Effector memory CD8-positive, alpha-beta T cell (primary cell): ENCODE results near the gene ZNF273.

Source experiments
- ATAC-seq: fragments of 150-1000 bp; cut with Tn5 transposase; replicated peaks from 2 replicates; pipeline ENCODE4 v1.10.0; 2021; ENCODE audit warnings: mild to moderate bottlenecking, moderate library complexity
- DNase-seq, 3 experiments: peaks; one replicate each; pipeline ENCODE4 v3.0.0; 2021
- H3K27ac Mint-ChIP-seq, 2 donors: one replicate each; pipeline ENCODE4 v1.8.0; 2022; ENCODE audit warnings: mild to moderate bottlenecking in 2 of 2, mixed read lengths in 2 of 2, moderate library complexity in 2 of 2
- H3K27me3 Mint-ChIP-seq, 2 donors: one replicate each; pipeline ENCODE4 v1.8.0; 2022; ENCODE audit warnings: mixed read lengths in 2 of 2
- H3K36me3 Mint-ChIP-seq: one replicate; pipeline ENCODE4 v1.8.0; 2022; ENCODE audit warnings: mild to moderate bottlenecking, moderate library complexity, mixed read lengths; ENCODE audit not compliant: insufficient read depth
- H3K4me1 Mint-ChIP-seq, 2 donors: one replicate each; pipeline ENCODE4 v1.8.0; 2022; ENCODE audit warnings: low read depth in 2 of 2, mixed read lengths in 2 of 2
- H3K4me3 Mint-ChIP-seq, 2 donors: one replicate each; pipeline ENCODE4 v1.8.0; 2022; ENCODE audit warnings: mild to moderate bottlenecking in 2 of 2, mixed read lengths in 2 of 2, moderate library complexity in 2 of 2
- H3K9me3 Mint-ChIP-seq, 2 donors: one replicate each; pipeline ENCODE4 v1.8.0; 2022; ENCODE audit warnings: mixed read lengths in 2 of 2

ZNF273 gene

DNA sequence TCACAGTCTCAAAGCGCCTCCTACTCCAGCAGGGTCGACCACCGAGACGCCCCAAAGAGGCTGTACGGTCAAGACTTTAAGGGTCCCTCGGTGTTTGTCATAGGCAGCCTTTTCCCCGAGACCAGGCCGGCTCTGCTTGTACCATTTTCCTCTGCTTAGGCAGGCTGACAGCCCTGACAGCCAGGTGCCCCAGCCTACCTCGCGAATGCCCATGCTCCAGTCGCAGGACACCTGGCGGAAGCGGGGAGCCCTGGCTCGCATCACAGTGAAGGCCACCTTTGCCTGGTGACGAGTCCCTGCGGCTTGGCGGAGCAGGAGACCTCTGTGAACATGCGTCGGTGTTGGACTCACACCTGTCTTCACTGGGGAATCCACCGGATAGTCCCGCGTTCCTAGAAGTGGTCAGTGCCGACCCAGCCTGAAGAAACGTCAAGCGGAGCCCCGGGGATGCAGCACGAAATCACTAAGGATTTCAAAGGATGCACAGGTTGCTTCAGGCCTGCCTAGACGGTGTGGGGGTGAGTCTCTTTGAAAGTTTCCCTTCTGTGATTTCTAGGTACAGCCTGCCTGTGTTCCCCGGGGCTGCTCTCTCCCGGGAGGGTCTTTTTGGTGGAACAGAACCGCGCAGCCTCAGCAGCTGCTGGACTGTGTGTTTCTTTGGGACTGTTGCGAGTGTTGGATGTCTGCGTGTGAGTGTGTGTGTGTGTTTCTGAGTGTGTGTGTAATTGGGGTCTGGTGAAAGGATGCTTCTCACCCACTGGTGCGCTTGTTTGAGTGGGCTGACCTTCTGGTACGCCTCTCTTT is 30.5 kb upstream of the ZNF273 start:
- Mint-ChIP-seq H3K36me3 (peaks cover 3% of the 10 kb centered on the region), H3K27ac (no peak overlapping the region), H3K9me3 (peaks cover 0 to 6% of the 10 kb centered on the region in 2 donors), H3K27me3 (peaks cover 29 to 94% of the 10 kb centered on the region in 2 donors), H3K4me1 (peaks cover under 1 to 6% of the 10 kb centered on the region in 2 donors), H3K4me3 (no peak overlapping the region)
- DNase-seq (no peak), ATAC-seq (no peak)

DNA sequence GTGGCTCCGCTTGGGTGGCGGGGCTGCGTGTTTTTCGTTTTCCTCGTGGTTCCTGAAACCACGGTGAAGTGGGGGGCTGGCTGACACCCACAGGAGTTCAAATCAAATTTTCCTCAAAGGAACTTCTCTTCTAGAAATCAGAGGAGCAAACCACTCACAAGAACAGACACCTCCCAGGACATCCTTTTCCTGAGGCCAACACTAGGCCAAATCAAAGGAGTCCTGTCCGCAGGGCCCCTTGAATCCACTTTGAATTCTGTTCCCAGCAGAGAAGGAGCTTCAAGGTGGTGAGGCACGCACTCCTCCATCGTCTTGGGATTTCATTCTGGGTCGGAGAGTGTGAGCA is 29.9 kb upstream of the ZNF273 start:
- peaks cover 7% of the 10 kb centered on the region for H3K36me3 Mint-ChIP-seq
- no peak overlapping the region for H3K27ac Mint-ChIP-seq
- no peak overlapping the region for H3K4me3 Mint-ChIP-seq
- ATAC-seq (no peak), DNase-seq (no peak)
- H3K9me3 Mint-ChIP-seq, result peaks cover 0 to 6% of the 10 kb centered on the region in 2 donors
- peaks cover 35 to 93% of the 10 kb centered on the region in 2 donors for H3K27me3 Mint-ChIP-seq
- H3K4me1 Mint-ChIP-seq, result peaks cover 6 to 8% of the 10 kb centered on the region in 2 donors

DNA sequence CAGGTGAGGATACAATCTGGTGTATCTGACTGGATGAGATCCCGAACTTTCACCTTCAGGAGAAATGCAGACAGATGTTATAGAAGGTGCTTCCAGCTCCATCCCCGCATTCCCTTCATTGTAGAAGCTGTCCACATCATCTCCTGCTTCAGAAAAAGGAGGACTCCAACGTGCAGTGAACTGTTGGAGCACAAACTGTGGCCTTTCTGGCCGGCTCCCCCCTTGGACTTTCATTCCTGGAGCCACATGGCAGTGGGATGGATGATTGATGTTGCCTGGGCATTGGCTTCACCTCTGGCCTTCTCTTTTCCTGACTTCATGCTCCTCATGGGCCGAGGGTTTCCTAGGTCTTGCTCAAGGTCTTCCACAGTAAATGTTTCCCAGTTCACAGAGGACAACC is 29.6 kb upstream of the ZNF273 start:
- no peak overlapping the region for H3K27ac Mint-ChIP-seq
- peaks cover 6 to 8% of the 10 kb centered on the region in 2 donors for H3K4me1 Mint-ChIP-seq
- peaks cover 38 to 92% of the 10 kb centered on the region in 2 donors for H3K27me3 Mint-ChIP-seq
- H3K9me3 Mint-ChIP-seq, result peaks cover 0 to 6% of the 10 kb centered on the region in 2 donors
- H3K36me3 Mint-ChIP-seq, result peaks cover 7% of the 10 kb centered on the region
- DNase-seq (no peak), ATAC-seq (no peak)
- no peak overlapping the region for H3K4me3 Mint-ChIP-seq

DNA sequence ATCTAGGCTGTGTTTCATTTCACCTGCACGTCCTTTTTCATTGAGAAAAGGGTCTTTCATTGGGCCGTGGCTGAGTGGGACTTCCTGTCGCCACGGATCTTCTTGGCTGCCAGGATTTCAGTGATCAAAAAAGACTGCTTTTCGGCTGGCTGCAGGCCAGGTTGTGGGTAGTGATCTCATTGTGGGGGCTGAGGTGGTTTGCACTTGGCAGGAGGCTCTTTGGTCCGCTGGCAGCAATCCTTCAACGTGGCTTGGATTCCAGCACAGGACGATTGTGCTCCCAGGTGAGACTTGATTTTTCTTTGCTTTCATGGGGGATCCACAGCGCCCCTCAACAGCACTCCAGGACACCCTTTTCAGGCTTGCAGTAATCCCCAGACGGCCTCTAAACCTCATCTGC is 29.0 kb upstream of the ZNF273 start:
- ATAC-seq (no peak), DNase-seq (no peak)
- no peak overlapping the region for H3K27ac Mint-ChIP-seq
- H3K9me3 Mint-ChIP-seq, result peaks cover 0 to 6% of the 10 kb centered on the region in 2 donors
- peaks cover 6 to 11% of the 10 kb centered on the region in 2 donors for H3K4me1 Mint-ChIP-seq
- no peak overlapping the region for H3K4me3 Mint-ChIP-seq
- H3K36me3 Mint-ChIP-seq, result peaks cover 7% of the 10 kb centered on the region
- peaks cover 42 to 96% of the 10 kb centered on the region in 2 donors for H3K27me3 Mint-ChIP-seq

DNA sequence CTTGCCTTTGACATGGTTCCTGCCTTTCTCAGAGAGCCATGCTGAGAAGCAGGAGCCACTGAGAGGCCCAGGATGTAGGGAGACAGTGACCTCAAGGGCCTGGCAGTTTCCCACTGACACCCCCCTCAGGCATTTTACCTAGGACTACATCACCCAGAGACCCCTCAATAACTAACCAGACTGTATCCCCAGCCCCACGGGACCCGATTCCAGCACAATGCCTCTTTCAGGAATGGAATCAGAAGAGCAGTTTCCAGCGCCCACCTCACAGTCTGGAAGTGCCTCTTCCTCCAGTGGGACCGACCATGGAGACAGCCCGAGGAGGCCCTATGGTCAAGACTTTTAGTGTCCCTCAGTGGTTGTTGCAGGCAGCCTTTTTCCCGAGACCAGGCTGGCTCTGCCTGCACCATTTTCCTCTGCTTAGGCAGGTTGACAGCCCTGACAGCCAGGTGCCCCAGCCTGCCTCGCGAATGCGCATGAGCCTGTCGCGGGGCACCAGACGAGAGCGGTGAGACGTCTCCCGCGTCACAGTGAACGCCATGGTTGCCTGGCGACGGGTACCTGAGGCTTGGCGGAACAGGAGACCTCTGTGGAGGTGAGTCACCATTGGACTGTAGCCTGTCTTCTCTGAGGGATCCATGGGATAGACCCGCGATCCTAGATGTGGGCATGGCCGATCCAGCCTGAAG is 28.4 kb upstream of the ZNF273 start:
- no peak for ATAC-seq
- Mint-ChIP-seq H3K36me3 (peaks cover 7% of the 10 kb centered on the region), H3K27ac (no peak overlapping the region), H3K4me1 (peaks cover 6 to 11% of the 10 kb centered on the region in 2 donors), H3K9me3 (peaks cover 0 to 6% of the 10 kb centered on the region in 2 donors), H3K4me3 (no peak overlapping the region), H3K27me3 (peaks cover 42 to 97% of the 10 kb centered on the region in 2 donors)
- no peak for DNase-seq

DNA sequence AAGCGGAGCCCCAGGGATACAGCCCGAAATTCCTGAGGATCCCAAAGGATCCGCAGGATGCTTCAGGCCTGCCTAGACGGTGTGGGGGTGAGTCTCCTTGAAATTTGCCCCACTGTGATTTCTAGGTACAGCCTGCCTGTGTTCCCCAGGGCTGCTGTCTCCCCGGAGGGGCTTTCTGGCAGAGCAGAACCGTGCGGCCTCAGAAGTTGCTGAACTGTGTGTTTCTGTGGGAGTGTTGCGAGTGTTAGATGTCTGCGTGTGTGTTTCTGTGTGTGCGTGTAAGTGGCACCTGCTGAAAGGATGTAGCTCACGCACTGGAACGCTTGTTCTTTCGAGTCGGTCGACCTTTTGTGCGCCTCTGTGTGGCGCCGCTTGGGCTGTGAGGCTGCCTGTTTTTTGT is 27.8 kb upstream of the ZNF273 start:
- H3K9me3 Mint-ChIP-seq, result peaks cover 0 to 3% of the 10 kb centered on the region in 2 donors
- no peak overlapping the region for H3K27ac Mint-ChIP-seq
- no peak overlapping the region for H3K4me3 Mint-ChIP-seq
- H3K27me3 Mint-ChIP-seq, result peaks cover 40 to 97% of the 10 kb centered on the region in 2 donors
- DNase-seq (no peak), ATAC-seq (no peak)
- peaks cover 7% of the 10 kb centered on the region for H3K36me3 Mint-ChIP-seq
- peaks cover 6 to 11% of the 10 kb centered on the region in 2 donors for H3K4me1 Mint-ChIP-seq

DNA sequence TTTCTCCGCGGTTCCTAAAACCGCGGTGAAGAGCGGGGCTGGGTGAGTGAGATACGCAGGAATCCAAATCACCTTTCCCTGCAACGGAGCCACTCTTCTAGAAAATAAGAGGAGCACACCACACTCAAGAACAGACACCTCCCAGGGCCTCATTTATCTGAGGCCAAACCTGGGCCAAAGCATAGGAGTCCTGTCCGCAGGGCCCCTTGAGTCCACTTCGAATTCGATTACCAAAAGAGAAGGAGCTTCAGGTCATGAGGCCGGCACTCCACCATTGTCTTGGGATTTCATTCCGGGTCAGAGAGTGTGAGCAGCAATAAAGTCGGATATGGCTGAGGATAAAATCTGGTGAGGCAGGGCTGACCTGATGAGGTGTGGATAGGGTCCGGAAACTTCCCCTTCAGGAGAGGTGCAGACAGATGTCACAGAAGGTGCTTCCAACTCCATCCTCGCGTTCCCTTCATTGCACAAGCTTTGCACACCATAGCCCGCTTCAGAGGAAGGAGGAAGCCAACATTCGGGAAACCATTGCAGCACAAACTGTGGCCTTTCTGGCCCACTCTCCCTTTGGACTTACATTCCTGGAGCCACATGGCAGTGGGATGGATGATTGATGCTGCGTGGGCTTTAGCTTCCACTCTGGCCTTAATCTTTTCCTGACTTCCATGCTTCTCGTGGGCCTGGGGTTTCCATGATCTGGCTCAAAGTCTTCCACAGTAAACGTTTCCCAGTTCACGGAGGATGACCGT is 27.2 kb upstream of the ZNF273 start:
- ATAC-seq, result no peak
- Mint-ChIP-seq H3K27ac (no peak overlapping the region), H3K9me3 (no peaks in the 10 kb centered on the region), H3K4me1 (peaks cover 6 to 11% of the 10 kb centered on the region in 2 donors), H3K27me3 (peaks cover 35 to 97% of the 10 kb centered on the region in 2 donors), H3K36me3 (peaks cover 7% of the 10 kb centered on the region), H3K4me3 (no peak overlapping the region)
- no peak for DNase-seq

DNA sequence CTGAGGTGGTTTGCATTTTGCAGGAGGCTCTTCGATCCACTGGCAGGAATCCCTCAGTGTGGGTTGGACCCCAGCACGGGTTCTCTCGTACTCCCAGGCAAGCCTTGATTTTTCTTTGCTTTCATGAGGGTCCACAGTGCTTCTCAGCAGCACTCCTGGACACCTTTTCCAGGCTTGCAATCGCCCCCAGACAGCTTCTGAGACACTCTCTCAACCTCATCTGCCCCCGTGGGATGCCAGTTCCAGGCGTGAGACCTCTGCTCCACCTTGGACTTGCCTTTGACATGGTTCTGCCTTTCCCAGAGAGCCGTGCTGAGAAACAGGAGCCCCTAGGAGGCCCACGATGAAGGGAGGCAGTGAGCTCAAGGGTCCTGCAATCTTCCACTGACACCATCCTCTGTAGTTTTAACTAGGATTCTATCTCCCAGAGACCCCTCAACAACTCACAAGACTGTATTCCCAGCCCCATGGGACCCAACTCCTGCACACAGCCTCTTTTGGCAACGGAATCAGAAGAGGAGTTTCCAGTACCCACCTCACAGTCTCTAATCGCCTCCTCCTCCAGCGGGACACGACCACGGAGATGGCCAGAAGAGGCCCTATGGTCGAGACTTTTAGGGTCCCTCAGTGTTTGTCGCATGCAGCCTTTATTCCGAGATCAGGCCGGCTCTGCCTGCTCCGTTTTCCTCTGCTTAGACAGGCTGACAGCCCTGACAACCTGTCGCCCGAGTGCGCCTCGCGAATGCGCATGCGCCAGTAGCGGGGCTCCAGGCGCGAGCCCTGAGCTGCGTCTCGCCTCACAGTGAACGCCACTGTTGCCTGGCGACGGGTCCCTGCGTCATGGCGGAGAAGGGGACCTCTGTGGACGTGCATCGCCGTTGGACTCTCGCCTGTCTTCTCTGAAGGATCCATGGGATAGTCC is 26.0 kb upstream of the ZNF273 start:
- DNase-seq (peak; percentile 59 to 63 (median 61)), ATAC-seq (peak; percentile 92)
- Mint-ChIP-seq H3K4me1 (peaks cover 6 to 11% of the 10 kb centered on the region in 2 donors), H3K9me3 (no peaks in the 10 kb centered on the region), H3K27ac (peak overlapping the region; percentile 81 to 89), H3K4me3 (peak overlapping the region; percentile 74 to 80), H3K36me3 (peaks cover 7% of the 10 kb centered on the region), H3K27me3 (peaks cover 33 to 97% of the 10 kb centered on the region in 2 donors)

DNA sequence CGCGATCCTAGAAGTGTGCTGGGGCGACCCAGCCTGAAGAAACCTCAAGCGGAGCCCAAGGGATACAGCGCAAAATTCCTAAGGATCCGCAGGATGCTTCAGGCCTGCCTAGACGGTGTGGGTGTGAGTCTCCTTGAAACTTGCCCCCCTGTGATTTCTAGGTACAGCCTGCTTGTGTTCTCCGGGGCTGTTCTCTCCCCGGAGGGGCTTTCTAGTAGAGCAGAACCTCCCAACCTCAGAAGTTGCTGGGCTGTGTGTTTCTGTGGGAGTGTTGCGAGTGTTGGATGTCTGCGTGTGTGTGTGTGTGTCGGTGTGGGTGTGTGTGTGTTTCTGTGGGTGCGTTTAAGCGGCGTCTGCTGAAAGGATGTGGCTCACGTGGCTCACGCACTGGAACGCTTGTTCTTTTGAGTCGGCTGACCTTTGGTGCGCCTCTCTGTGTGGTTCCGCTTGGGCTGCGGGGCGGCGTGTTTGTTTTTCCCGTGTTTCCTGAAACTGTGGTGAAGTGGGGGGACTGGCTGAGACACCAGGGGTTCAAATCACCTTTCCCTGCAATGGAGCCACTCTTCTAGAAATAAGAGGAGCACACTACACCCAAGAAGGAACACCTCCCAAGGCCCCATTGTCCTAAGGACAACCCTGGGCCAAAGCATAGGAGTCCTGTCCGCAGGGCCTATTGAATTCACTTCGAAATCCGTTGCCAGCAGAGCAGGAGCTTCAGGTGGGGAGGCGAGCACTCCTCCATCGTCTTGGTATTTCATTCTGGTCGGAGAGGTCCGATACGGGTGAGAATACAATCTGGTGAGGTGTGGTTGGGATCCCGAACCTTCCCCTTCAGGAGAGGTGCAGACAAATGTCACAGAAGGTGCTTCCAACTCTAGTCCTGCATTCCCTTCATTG is 25.1 kb upstream of the ZNF273 start:
- H3K27ac Mint-ChIP-seq, result peak overlapping the region; percentile 81 to 89
- ATAC-seq (peak; percentile 48), DNase-seq (no peak)
- peaks cover 39 to 99% of the 10 kb centered on the region in 2 donors for H3K27me3 Mint-ChIP-seq
- H3K36me3 Mint-ChIP-seq, result peaks cover 9% of the 10 kb centered on the region
- H3K4me3 Mint-ChIP-seq, result peak overlapping the region; percentile 74 to 80
- H3K4me1 Mint-ChIP-seq, result peaks cover 6 to 17% of the 10 kb centered on the region in 2 donors
- H3K9me3 Mint-ChIP-seq, result no peaks in the 10 kb centered on the region

DNA sequence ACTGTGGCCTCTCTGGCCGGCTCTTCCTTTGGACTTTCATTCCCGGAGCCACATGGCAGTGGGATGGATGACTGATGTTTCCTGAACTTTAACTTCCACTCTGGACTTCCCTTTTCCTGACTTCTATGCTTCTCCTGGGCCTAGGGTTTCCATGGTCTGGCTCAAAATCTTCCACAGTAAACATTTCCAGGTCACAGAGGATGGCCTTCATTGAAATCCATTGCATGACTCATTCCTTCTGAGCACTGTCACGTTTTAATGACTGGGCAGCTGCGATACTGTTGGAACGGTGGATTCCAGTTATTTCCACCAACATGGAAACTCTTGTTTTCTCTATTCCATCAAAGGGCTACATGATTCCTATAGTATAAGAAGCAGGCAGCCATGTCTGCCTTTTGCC is 24.4 kb upstream of the ZNF273 start:
- Mint-ChIP-seq H3K9me3 (no peaks in the 10 kb centered on the region), H3K4me3 (no peak overlapping the region), H3K27me3 (peaks cover 43 to 99% of the 10 kb centered on the region in 2 donors), H3K27ac (no peak overlapping the region), H3K4me1 (peaks cover 6 to 17% of the 10 kb centered on the region in 2 donors), H3K36me3 (peaks cover 9% of the 10 kb centered on the region)
- DNase-seq (no peak), ATAC-seq (no peak)

DNA sequence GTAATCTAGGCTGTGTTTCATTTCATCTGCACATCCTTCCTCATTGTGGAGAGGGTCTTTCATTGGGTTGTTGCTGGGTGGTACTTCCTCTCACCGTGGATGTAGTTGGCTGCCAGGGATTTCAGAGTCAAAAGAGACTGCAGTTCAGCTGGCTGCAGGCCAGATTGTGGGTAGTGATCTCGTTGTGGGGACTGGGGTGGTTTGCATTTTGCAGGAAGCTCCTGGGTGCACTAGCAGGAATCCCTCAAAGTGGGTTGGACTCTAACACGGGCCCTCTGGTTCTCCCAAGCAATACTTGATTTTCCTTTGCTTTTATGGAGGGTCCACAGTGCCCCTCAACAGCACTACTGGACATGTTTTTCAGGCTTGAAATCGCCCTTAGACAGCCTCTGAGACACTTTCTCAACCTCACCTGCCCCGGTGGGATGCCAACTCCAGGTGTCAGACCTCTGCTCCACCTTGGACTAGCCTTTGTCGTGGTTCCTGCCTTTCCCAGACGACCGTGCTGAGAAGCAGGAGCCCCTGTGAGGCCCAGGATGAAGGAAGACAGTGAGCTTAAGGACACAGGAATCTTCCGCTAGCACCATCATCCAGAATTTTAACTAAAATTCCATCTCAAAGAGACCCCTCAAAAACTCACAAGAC is 23.9 kb upstream of the ZNF273 start:
- Mint-ChIP-seq H3K4me1 (peaks cover 6 to 17% of the 10 kb centered on the region in 2 donors), H3K36me3 (peaks cover 9% of the 10 kb centered on the region), H3K27ac (no peak overlapping the region), H3K9me3 (no peaks in the 10 kb centered on the region), H3K4me3 (no peak overlapping the region), H3K27me3 (peaks cover 47 to 99% of the 10 kb centered on the region in 2 donors)
- DNase-seq (no peak), ATAC-seq (no peak)
